MCF 10A (cell line): ENCODE measurements around the gene RAP1GAP2. TPM values are rescaled to one million over a fixed set of nuclear protein-coding genes. Genes with fewer than 3 reads are reported as not detected.

Source experiments
- BruUV-seq: library from RNA; stranded (reverse); fragments of 400-500 nt; replicated peaks from 2 replicates; lab custom pipeline; 2021; lab: Mats Ljungman, UMichigan
- CTCF ChIA-PET: fragments of 300-600 bp; sonication (Branson Sonifier 250); formaldehyde crosslinking; extraction: SDS; loops from one replicate; lab custom pipeline; 2021; ENCODE audit warnings: antibody characterized with exemption, inconsistent platforms; lab: Yijun Ruan, JAX
- POLR2A ChIA-PET: fragments of 300-600, 350-650 bp; sonication (Branson Sonifier 250); formaldehyde crosslinking; extraction: SDS; loops from one replicate; lab custom pipeline; 2020; ENCODE audit warnings: antibody characterized with exemption, inconsistent platforms; lab: Yijun Ruan, JAX
- DNase-seq: peaks from one replicate; pipeline ENCODE4 v3.0.0-alpha.2; 2018; ENCODE audit not compliant: unreplicated experiment
- H3K27ac Mint-ChIP-seq: one replicate; pipeline ENCODE4 v1.8.0; 2022; ENCODE audit warnings: mild to moderate bottlenecking, low read depth, mixed read lengths; ENCODE audit not compliant: unreplicated experiment
- H3K27me3 Mint-ChIP-seq: one replicate; pipeline ENCODE4 v1.8.0; 2022; ENCODE audit warnings: mixed read lengths; ENCODE audit not compliant: insufficient read depth, unreplicated experiment
- H3K36me3 Mint-ChIP-seq: one replicate; pipeline ENCODE4 v1.8.0; 2022; ENCODE audit warnings: mild to moderate bottlenecking, moderate library complexity, mixed read lengths; ENCODE audit not compliant: insufficient read depth, unreplicated experiment
- H3K4me1 Mint-ChIP-seq: one replicate; pipeline ENCODE4 v1.8.0; 2022; ENCODE audit warnings: mixed read lengths; ENCODE audit not compliant: insufficient read depth, unreplicated experiment
- H3K4me3 Mint-ChIP-seq: one replicate; pipeline ENCODE4 v1.8.0; 2022; ENCODE audit warnings: mild to moderate bottlenecking, moderate library complexity, mixed read lengths; ENCODE audit not compliant: unreplicated experiment
- H3K9me3 Mint-ChIP-seq: one replicate; pipeline ENCODE4 v1.8.0; 2022; ENCODE audit warnings: mixed read lengths; ENCODE audit not compliant: unreplicated experiment
- CTCF ChIP-seq: fragments of 200-600 bp; IDR thresholded peaks from one replicate; pipeline ENCODE4 v1.8.0; 2022; ENCODE audit warnings: antibody characterized with exemption, mild to moderate bottlenecking; ENCODE audit not compliant: unreplicated experiment
- intact Hi-C: fragments of 100-400 bp; cut with micrococcal nuclease; formaldehyde crosslinking; loops from 2 replicates; pipeline ENCODE4 v1.14.1; 2022
- total RNA-seq: library from RNA; stranded (reverse); gene quantifications from 2 replicates; pipeline ENCODE4 v1.2.3, GENCODE V29; 2022

RAP1GAP2 gene
- total RNA-seq, 1 experiment from 2014 or later: 40.2 TPM

GRCh38 chr17:2867441-2868424 is 71.5 kb downstream of the RAP1GAP2 start:
- no peak overlapping the region for H3K4me3 Mint-ChIP-seq
- POLR2A ChIA-PET: interaction anchor here (0.5 to 0.9 kb wide), 3 partner anchors 16 to 82 kb away, joined by 4 to 5 read pairs (median 5); no protein-coding TSS in a partner anchor
- H3K27me3 Mint-ChIP-seq: no peaks in the 10 kb centered on the region
- CTCF ChIA-PET: interaction anchor here (0.7 kb wide), 1 partner anchor 40 kb away, joined by 4 read pairs; no protein-coding TSS in a partner anchor
- intact Hi-C loops: no loop called here
- DNase-seq: peak; percentile 72
- no TSS peak for BruUV-seq
- H3K36me3 Mint-ChIP-seq: no peaks in the 10 kb centered on the region
- TF ChIP-seq CTCF: no peak
- H3K9me3 Mint-ChIP-seq: no peaks in the 10 kb centered on the region
- no peaks in the 10 kb centered on the region for H3K4me1 Mint-ChIP-seq
- no peak overlapping the region for H3K27ac Mint-ChIP-seq

- no peak for DNase-seq
- Mint-ChIP-seq H3K4me1 (no peaks in the 10 kb centered on the region), H3K27me3 (no peaks in the 10 kb centered on the region), H3K27ac (no peak overlapping the region), H3K4me3 (no peak overlapping the region), H3K9me3 (no peaks in the 10 kb centered on the region), H3K36me3 (no peaks in the 10 kb centered on the region)
- ChIA-PET POLR2A (interaction anchor here (1.1 kb wide), 1 partner anchor 56 kb away, joined by 3 read pairs; no protein-coding TSS in a partner anchor), CTCF (interaction anchor here (0.6 kb wide), 2 partner anchors 135 to 446 kb away, joined by 3 to 4 read pairs; no protein-coding TSS in a partner anchor)
- BruUV-seq: no TSS peak
- no peak for TF ChIP-seq CTCF
- intact Hi-C loops: no loop called here
These were observed 73.4 kb downstream of the RAP1GAP2 start for GRCh38 chr17:2869604-2870003.

GRCh38 chr17:2871205-2871604 is 75.0 kb downstream of the RAP1GAP2 start:
- DNase-seq: no peak
- Mint-ChIP-seq H3K4me1 (no peaks in the 10 kb centered on the region), H3K27ac (no peak overlapping the region), H3K27me3 (no peaks in the 10 kb centered on the region), H3K36me3 (no peaks in the 10 kb centered on the region), H3K4me3 (no peak overlapping the region), H3K9me3 (no peaks in the 10 kb centered on the region)
- ChIA-PET CTCF (interaction anchor here (0.5 to 3.1 kb wide), 3 partner anchors 17 to 95 kb away, joined by 3 to 15 read pairs (median 3); no protein-coding TSS in a partner anchor), POLR2A (interaction anchor here (0.7 kb wide), 1 partner anchor 764 kb away, joined by 3 read pairs; no protein-coding TSS in a partner anchor)
- no peak for TF ChIP-seq CTCF
- BruUV-seq: no TSS peak
- intact Hi-C loops: no loop called here

GRCh38 chr17:2871720-2872119 is 75.5 kb downstream of the RAP1GAP2 start:
- H3K36me3 Mint-ChIP-seq: no peaks in the 10 kb centered on the region
- BruUV-seq: no TSS peak
- POLR2A ChIA-PET: interaction anchor here (0.6 to 0.7 kb wide), 2 partner anchors 18 to 764 kb away, joined by 3 read pairs; no protein-coding TSS in a partner anchor
- DNase-seq: no peak
- H3K9me3 Mint-ChIP-seq: no peaks in the 10 kb centered on the region
- no peak for TF ChIP-seq CTCF
- H3K4me3 Mint-ChIP-seq: no peak overlapping the region
- H3K27me3 Mint-ChIP-seq: no peaks in the 10 kb centered on the region
- H3K27ac Mint-ChIP-seq: no peak overlapping the region
- H3K4me1 Mint-ChIP-seq: no peaks in the 10 kb centered on the region
- CTCF ChIA-PET: interaction anchor here (0.5 to 3.1 kb wide), 4 partner anchors 12 to 32 kb away, joined by 3 to 15 read pairs (median 4); no protein-coding TSS in a partner anchor
- intact Hi-C loops: no loop called here
